A549 treated with GW870086 at 1 μM for 4 hours (cell line): ENCODE measurements around the gene UTF1. TPM values are rescaled to one million over a fixed set of nuclear protein-coding genes. Genes with fewer than 3 reads are reported as not detected.

Experiments used
- total RNA-seq: library from RNA; stranded (reverse); fragments of 200-300 nt; extraction: Qiagen RNA extraction; gene quantifications from 5 replicates; pipeline ENCODE4 v1.2.3, GENCODE V29; 2022; ENCODE audit warnings: low read depth

UTF1 gene
- 0.12 TPM in 1 of 5 replicates, not detected in the others for total RNA-seq

GRCh38 chr10:133230044-133230361, at the start of gene UTF1:
UTF1 (plus strand) TSS chr10:133230217; CDS start chr10:133230289, 72 bp downstream.

GRCh38 chr10:133237588-133238465, 7.8 kb downstream of the UTF1 start, which contains the start of gene VENTX:
VENTX (plus strand) TSS chr10:133237855; CDS start chr10:133237915, 60 bp downstream.

GRCh38 chr10:133276435-133277201, 46.6 kb downstream of the UTF1 start, which contains the start of gene ADAM8:
ADAM8 (minus strand) TSS chr10:133276868; CDS start chr10:133276817, 51 bp downstream.

Other genes starting within 250 kb of the UTF1 start
- 0.16 to 0.43 TPM (median 0.24 TPM) in 5 replicates for gene ADGRA1, start 142.3 kb upstream of the UTF1 start, total RNA-seq
- 0.61 to 2.0 TPM (median 1.1 TPM) in 5 replicates for gene KNDC1, start 70.0 kb upstream of the UTF1 start, total RNA-seq
- gene VENTX, start 7.6 kb downstream of the UTF1 start, total RNA-seq = 0.05 TPM in 1 of 5 replicates, not detected in the others
- gene ADAM8, start 46.7 kb downstream of the UTF1 start, total RNA-seq = 2.4 to 4.5 TPM (median 3.8 TPM) in 5 replicates
- gene TUBGCP2, start 78.7 kb downstream of the UTF1 start, total RNA-seq = 31.7 to 47.6 TPM (median 43.1 TPM) in 5 replicates
- gene ZNF511, start 78.7 kb downstream of the UTF1 start, total RNA-seq = 57.9 to 86.6 TPM (median 68.6 TPM) in 5 replicates
- gene CALY, start 106.7 kb downstream of the UTF1 start, total RNA-seq = 0.46 to 0.95 TPM (median 0.69 TPM) in 5 replicates
- not detected in 5 replicates for gene PRAP1, start 117.2 kb downstream of the UTF1 start, total RNA-seq
- 14.1 to 16.7 TPM (median 15.8 TPM) in 5 replicates for gene FUOM, start 127.8 kb downstream of the UTF1 start, total RNA-seq
- 134 to 161 TPM (median 147 TPM) in 5 replicates for gene ECHS1, start 143.1 kb downstream of the UTF1 start, total RNA-seq
- gene PAOX, start 149.0 kb downstream of the UTF1 start, total RNA-seq = 1.4 to 2.1 TPM (median 1.8 TPM) in 5 replicates
- 42.3 to 53.4 TPM (median 50.6 TPM) in 5 replicates for gene MTG1, start 163.9 kb downstream of the UTF1 start, total RNA-seq
- gene SPRN, start 194.4 kb downstream of the UTF1 start, total RNA-seq = 0.18 to 0.47 TPM (median 0.25 TPM) in 5 replicates
- gene SCART1, start 223.7 kb downstream of the UTF1 start, total RNA-seq = 0.15 to 0.34 TPM (median 0.21 TPM) in 4 of 5 replicates, not detected in the other